ENCODE measurements around the gene NHLRC1. TPM values are rescaled to one million over a fixed set of nuclear protein-coding genes. Genes with fewer than 3 reads are reported as not detected.
A peak's percentile ranks its signal among the peaks of the same experiment; 100 is the strongest.

NHLRC1 gene
- total RNA-seq, result under 1 TPM; 0.54 to 0.93 (median 0.67) TPM

DNA sequence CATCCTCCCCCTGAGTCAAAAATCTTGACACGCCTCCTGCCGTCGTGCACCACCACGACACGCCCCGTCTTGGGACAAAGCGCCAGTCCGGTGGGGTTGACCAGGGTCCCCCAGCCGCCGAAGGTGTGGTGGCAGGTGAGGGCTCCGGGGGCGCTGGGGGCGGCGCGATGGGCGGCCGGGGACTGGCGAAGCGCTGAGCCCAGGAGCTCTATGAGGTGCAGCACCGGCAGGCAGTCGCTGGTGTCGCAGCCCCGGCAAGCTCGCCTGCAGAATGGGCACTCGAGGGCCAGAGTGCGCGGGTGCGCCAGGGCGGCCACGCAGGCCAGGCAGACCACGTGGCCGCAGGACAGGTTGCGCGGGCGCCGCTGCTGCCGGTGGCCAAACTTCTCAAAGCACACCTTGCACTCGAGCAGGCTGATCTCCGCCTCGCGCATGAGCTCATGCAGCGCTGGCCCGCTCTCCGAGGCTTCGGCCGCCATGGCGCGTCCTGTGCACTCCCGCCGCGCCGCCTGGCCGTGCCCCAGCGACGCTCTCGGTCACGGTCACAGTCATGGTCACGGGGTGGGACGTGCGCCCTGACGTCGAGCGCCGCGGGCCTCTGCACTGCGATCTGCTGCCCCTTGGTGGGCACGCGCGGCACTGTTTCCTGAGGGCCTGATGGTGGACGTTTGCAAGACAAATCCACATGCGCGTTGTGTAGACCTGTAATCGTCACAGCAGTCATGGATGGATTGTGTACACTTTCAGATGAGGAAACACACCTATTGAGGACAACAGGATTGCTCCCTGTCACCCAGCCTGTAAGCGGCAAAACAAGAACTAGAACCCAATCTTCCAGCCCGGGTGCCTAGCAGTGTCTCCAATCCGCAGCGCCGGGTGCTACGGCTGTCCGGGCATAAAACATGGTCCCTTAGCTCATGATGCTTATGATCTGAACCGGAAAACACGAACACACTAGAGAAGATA, at the start of gene NHLRC1:
Gene NHLRC1 (minus strand): TSS at position 550 of the 966 bp plus-strand sequence. CDS start 71 bp downstream, at position 479.
- no peaks in the 10 kb centered on the region for H3K9me3 ChIP-seq
- H3K27me3 ChIP-seq, result no peaks in the 10 kb centered on the region
- H3K4me1 ChIP-seq, result peaks cover 0 to 19% (median 4%) of the 10 kb centered on the region in 3 donors
- TF ChIP-seq POLR2AphosphoS5 (IDR thresholded peaks at IDR 0.05) (peak; percentile 85), CTCF (IDR thresholded peaks at IDR 0.05) (peak; percentile 96 to 98 (median 97)), POLR2A (IDR thresholded peaks at IDR 0.05) (peak; percentile 39 to 51), EP300 (IDR thresholded peaks at IDR 0.05) (no peak)
- peak; percentile 98 for ATAC-seq
- H3K36me3 ChIP-seq, result no peaks in the 10 kb centered on the region
- peak within 1 kb of the TSS in 3 of 4 donors; percentile 65 to 71 (median 69) for H3K27ac ChIP-seq
- WGBS, 2 donors (ENCODE audit: low coverage in 1 of 2), result 67 to 68% methylated on average over 2 to 9 of the region's 82 CpGs
- H3K4me3 ChIP-seq, result peak within 1 kb of the TSS; percentile 49 to 69

- H3K27ac ChIP-seq, result no peak overlapping the region
- no peak for TF ChIP-seq POLR2AphosphoS5 (IDR thresholded peaks at IDR 0.05)
- no peak for TF ChIP-seq EP300 (IDR thresholded peaks at IDR 0.05)
- TF ChIP-seq CTCF (IDR thresholded peaks at IDR 0.05), result no peak
- no peak for TF ChIP-seq POLR2A (IDR thresholded peaks at IDR 0.05)
- no peak for ATAC-seq
- no peaks in the 10 kb centered on the region for H3K9me3 ChIP-seq
- no peaks in the 10 kb centered on the region for H3K27me3 ChIP-seq
- no peak overlapping the region for H3K4me3 ChIP-seq
- peaks cover 0 to 78% of the 10 kb centered on the region in 2 donors for H3K36me3 ChIP-seq
- 84 to 91% methylated on average over 7 of the region's 7 CpGs for WGBS, 2 donors (ENCODE audit: low coverage in 1 of 2)
- H3K4me1 ChIP-seq, result no peaks in the 10 kb centered on the region
Measured at GRCh38 chr6:18171871-18172270, 49.4 kb upstream of the NHLRC1 start.

DNA sequence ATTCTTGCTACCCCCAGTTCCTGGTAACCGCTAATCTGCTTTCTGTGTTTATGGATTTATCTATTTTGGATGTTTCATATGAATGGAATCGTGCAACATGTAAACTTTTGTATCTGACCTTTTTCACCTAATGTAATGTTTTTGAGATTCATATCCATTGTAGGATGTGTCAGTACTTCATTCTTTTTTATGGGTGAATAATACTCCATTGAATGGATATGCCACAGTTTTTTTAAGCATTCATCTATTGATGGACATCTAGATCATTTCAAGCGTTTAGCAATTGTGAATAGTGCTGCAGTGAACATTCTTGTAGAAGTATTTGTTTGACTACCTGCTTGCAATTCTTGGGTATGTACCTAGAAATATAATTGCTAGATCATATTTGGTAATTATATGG, 45.8 kb upstream of the NHLRC1 start:
- Histone ChIP-seq H3K27ac (no peak overlapping the region), H3K9me3 (no peaks in the 10 kb centered on the region), H3K4me1 (no peaks in the 10 kb centered on the region), H3K27me3 (no peaks in the 10 kb centered on the region), H3K4me3 (no peak overlapping the region), H3K36me3 (peaks cover 0 to 92% of the 10 kb centered on the region in 2 donors)
- no peak for ATAC-seq
- WGBS, 2 donors (ENCODE audit: low coverage in 1 of 2), result 95 to 97% methylated on average over 3 of the region's 3 CpGs
- no peak for TF ChIP-seq EP300 (IDR thresholded peaks at IDR 0.05)
- no peak for TF ChIP-seq POLR2AphosphoS5 (IDR thresholded peaks at IDR 0.05)
- no peak for TF ChIP-seq CTCF (IDR thresholded peaks at IDR 0.05)
- TF ChIP-seq POLR2A (IDR thresholded peaks at IDR 0.05), result no peak

DNA sequence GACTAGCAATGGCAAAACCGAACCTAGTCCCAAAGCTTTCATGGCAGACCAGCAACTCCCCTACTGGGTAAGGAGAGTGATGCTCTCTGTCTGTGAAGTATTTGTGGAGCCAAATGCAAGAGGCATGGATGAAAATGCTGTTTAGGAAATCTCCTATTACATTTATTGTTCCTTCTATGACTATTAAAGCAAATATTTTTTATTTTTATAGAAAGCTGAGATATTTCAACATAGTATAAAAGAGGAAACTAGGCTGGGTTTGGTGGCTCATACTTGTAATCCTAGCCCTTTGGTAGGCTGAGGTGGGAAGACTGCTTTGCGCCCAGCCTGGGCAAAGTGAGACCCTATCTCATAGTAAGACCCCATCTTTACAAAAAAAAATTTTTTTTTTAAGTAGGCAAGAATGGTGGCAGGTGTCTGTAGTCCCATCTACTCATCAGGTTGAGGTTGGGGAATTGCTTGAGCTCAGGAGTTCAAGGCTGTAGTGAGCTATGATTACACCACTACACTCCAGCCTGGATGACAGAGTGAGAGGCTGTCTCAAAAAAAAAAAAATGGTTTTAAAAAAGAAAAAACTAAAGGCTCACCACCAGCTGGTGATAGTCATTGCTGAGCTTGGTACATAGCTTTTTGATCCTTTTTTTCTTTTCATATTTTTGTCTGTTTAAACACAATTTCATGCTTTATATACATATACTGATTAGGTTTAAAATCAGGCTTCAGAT, 44.0 kb upstream of the NHLRC1 start:
- H3K9me3 ChIP-seq, result no peaks in the 10 kb centered on the region
- no peaks in the 10 kb centered on the region for H3K27me3 ChIP-seq
- WGBS, 2 donors (ENCODE audit: low coverage in 1 of 2), result 83 to 100% methylated on average over 2 of the region's 2 CpGs
- no peak for ATAC-seq
- peaks cover 0 to 95% of the 10 kb centered on the region in 2 donors for H3K36me3 ChIP-seq
- TF ChIP-seq EP300 (IDR thresholded peaks at IDR 0.05), result no peak
- no peak for TF ChIP-seq CTCF (IDR thresholded peaks at IDR 0.05)
- TF ChIP-seq POLR2AphosphoS5 (IDR thresholded peaks at IDR 0.05), result no peak
- no peak for TF ChIP-seq POLR2A (IDR thresholded peaks at IDR 0.05)
- no peaks in the 10 kb centered on the region for H3K4me1 ChIP-seq
- no peak overlapping the region for H3K27ac ChIP-seq
- no peak overlapping the region for H3K4me3 ChIP-seq

Measured in gastroesophageal sphincter (tissue), 4 donors.